ENCODE results near the gene TSFM.
A peak's percentile ranks its signal among the peaks of the same experiment; 100 is the strongest.

TSFM gene

GRCh38 chr12:57746025-57746424 is 36.6 kb upstream of the TSFM start:
- DNase-seq: no peak

GRCh38 chr12:57749061-57749460 is 33.5 kb upstream of the TSFM start:
- DNase-seq: no peak

GRCh38 chr12:57750561-57751431 is 31.8 kb upstream of the TSFM start:
- no peak for DNase-seq

DNA sequence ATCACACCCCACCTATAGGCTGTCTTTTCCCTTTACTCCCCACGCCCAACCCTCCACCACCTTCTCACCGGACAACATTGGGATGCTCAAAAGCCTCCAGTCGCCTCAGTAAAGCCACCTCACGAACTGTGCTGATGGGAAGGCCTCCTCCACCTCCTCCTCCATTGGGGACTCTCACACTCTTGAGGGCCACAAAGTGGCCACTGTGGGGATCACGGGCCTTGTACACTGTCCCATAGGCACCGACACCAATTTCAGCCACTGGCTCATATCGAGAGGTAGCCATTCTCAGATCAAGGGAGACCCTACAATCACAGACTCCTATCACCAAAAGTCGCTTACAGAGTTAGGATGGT is 31.2 kb upstream of the TSFM start:
- DNase-seq: no peak

GRCh38 chr12:57751788-57752667 is 30.6 kb upstream of the TSFM start, which contains the start of gene CDK4:
Gene CDK4, minus strand, starts transcription at chr12:57752310. Its CDS starts 593 bp downstream, at chr12:57751717.
- peak; percentile 99 for DNase-seq

- no peak for DNase-seq
These were observed 30.0 kb upstream of the TSFM start for GRCh38 chr12:57752668-57753000.

DNA sequence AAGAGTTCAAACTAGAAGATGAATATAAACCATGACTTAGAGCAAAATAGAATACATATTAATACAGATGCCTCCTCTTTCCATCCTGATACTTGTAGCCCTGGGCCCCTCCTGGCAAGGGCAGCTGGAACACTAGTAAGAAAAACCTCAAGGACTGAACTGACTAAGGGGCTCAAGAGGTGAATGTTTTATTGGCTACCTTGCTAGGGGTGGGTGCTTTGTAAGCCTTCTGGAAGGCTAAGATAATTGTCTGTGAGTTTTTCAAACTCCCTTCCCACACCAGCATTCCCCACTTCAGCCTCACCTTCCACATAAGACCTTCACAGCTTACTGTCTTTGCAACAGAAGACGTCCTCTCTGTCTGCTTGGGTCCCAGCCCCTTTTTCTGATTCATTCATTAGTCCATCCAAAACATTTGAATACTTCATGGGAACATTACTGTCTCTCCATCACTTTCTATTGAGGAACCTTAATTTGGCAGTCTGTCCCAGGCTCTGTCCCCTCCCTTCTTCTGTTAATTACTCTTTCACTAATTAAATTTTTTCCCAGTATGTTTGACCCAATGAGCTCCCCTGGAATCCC is 28.7 kb upstream of the TSFM start:
- no peak for DNase-seq

DNA sequence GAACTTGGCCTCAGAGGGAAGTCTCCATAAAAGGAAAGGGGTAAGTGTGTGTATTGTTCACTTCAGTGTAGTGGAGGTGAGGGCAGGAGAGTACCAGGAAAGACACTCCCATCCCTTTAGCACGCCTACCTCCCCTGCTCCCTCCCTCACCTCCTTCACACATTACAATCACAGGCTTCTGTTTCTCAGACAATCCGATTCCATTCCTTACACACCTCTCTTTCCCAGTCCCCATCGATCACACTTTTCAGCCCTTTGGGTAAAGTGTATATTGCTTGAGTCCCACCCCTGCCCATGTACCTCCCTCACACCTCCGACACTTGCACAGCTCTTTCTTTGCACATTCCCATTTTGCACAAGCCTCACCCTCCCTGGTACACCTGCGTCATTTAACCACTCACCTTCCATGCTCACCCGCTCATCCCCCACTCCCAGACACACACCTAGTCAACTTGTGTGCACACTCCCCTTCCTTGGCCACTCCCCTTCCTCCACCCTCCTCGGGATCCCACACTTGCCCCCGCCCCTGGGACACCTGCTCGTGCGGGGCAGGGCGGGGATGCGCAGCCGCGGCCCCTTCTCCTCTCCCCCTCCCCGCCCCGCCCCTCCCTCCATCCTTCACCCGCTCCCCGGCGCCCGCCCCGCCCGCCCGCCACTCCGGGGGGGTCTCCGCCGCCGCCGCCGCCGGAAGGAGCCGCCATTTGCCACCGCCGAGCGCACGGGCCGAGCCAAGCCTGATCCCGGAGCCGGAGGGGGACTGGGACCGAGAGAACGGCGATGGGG is 28.0 kb upstream of the TSFM start, which contains the start of gene MARCHF9:
TSS of gene MARCHF9 (plus strand) at position 693 of the 783 bp plus-strand sequence. CDS start 426 bp downstream, outside the sequence.
- peak; percentile 87 for DNase-seq

- DNase-seq: no peak
These were observed 27.5 kb upstream of the TSFM start for GRCh38 chr12:57755194-57755453.

DNA sequence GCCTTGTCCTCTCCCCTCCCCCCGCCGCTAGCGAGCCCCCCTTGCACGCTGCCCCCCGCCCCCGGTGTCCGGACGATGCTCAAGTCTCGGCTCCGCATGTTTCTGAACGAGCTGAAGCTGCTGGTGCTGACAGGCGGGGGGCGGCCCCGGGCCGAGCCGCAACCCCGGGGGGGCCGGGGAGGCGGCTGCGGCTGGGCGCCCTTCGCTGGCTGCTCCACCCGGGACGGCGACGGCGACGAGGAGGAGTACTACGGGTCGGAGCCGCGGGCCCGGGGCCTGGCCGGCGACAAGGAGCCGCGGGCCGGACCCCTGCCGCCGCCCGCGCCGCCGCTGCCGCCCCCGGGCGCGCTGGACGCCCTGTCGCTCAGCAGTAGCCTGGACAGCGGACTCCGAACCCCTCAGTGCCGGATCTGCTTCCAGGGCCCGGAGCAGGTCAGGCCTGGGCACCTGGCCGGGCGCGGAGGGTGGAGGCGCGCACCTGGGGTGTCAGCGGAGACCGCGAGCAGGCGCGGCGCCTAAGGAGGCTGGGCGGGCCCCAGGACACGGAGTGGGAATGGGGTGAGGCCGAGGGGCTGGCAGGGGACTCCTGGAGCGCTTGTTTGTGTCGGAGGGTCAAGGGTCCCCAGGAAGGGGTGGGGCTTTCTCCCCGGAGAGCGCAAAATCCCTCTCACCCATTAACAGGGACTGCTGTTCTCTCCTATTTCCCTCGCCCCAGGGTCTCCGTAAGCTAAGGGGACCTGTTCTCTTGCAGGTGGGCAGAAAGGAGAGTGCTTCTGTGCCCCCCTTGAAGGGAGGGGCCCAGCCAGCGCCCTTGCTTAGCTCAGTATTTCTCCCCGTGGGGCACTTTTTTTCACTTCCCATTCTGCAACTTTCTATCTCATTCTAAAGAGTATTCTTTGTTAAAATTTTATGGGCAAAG is 26.9 kb upstream of the TSFM start:
- DNase-seq: peak; percentile 45

DNA sequence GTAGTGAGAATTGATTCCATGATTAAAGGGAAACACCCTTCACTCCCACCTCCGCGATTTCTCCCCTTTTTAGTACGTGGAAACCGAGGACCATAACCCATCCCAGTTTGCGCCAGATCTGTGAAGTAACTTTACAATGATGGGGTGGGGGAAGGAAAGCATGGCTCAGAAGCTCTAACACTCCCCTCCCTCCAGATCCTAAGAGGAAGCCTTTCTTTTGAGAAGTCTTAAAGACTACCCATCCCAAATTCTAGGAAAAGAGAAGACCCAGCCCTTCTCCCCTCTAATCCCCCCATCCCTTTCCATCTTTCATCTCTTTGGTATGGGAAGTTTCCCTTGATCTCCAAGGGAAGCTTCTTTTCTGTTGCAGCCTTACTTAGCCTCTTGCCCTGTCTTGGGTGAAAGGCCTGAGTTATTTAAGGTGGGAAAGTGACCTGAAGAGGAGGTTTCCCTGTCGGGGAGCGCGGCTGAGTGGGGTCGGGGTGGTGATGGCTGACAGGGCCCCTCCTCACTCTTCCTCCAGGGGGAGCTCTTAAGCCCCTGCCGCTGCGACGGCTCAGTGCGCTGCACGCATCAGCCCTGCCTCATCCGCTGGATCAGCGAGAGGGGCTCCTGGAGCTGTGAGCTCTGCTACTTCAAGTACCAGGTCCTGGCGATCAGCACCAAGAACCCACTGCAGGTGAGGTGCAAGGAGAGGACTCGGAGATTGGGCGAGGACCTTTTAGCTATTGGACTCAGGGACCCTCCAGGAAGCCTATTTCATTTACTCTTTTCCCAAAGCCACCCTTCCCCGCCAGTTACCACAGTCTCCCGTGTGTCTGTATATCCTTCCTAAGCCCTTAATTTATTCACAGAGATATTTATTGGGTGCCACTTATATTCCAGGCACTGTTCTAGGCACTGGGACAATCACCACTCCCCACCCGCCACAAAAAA is 25.9 kb upstream of the TSFM start:
- DNase-seq: peak; percentile 68

DNA sequence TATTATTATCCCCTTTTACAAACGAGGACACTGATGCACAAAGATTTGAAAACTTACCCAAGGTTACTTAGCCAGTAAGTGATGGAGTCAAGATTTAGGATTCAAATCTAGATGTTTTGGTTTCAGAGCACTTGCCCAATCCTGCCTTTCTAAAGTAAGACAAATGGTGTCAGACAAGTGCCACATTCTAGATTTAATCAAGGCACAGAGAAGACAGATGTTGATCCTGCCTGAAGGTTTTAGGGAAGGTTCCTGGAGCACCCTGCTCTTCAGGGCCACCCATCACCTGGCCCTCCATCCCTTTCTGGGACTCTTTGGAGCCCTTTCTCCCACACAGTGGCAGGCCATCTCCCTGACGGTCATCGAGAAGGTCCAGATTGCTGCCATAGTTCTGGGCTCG is 24.8 kb upstream of the TSFM start:
- no peak for DNase-seq

DNA sequence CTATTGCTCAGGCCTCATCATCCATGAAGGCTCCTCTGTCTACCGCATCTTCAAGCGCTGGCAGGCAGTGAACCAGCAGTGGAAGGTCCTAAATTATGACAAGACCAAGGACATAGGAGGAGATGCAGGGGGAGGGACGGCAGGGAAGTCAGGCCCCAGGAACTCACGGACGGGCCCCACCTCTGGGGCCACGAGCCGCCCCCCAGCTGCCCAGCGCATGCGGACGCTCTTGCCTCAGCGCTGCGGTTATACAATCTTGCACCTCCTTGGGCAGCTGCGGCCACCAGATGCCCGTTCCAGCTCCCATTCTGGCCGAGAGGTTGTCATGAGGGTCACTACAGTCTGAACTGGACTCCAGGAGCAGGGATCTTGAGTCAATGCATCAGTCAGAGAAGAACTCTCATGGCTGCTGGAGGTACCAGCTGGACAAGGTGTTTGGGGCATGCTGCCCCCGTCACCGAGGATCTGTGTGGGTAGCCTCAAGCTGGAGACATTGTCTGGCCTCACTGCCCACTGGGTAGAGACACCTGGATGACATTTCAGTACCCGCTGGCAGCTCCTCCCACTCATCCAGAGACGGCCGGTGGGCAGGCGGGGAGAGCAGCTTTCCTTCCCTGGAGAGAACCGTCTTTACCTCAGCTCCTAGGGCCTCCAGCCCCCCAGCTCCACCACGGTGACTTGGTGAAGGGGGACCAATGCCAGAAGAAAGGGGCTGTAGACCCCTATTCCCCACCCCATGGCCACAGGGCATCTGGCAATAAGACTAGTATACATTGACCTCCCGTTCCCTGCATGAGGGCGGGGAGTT is 23.8 kb upstream of the TSFM start:
- DNase-seq: no peak

DNA sequence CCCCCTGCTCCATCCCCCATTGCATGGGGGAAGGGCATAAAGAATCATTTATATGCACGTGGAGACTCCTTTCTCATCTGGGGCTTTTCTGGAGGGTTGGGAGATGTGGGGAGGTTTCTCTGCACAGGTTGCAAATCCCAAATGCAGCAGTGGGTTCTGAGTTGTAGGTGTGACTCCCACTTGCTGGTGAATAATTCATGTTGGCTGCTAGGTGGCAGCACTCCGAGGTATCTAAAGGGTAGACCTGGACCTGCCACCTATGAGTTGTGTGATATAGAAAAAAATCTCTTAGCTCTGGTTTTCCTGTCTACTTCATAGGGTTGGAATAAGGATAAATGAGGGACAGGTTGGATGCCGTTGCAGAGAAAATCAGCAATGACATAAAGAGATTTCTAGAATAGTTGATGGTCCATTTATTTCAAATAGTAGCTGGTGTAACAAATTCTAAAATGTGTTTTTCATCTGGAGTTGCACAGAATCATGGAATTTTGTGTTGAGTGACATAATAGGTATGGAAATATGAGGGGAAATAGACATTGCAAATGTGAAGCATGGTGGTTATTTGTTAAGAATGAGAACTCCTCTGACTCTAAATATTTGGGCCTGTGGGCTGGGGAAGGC is 23.1 kb upstream of the TSFM start:
- peak; percentile 44 for DNase-seq

DNA sequence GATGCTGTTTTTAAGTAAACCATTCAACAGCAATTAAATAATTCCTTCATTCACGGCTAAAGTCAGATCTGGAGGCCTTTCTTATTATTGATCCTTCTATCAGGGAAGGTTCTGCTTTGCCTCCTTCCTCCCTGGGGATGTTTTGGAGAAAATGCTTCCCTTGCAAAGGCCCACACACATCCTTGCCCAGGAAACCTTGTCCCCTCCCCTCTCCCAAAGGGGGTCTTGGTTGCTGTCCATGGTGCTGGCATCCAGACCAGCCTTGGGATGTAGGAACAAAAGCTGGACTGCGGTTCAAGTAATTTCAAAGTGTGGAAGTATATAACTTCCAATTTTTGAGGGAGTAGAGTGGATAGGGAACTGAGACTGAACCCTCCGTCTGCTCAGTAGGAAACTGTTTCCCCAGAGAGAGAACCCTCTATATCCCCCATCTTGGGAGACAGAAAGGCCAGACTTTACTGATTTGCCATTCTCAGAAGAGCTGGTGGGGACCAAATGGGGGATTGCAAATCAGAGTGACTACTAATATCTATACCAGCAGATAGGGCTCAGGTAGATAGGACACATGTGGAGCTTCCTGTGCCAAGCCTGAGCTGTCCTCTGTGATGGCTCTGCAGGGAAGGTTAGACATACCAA is 22.1 kb upstream of the TSFM start:
- DNase-seq: no peak

DNA sequence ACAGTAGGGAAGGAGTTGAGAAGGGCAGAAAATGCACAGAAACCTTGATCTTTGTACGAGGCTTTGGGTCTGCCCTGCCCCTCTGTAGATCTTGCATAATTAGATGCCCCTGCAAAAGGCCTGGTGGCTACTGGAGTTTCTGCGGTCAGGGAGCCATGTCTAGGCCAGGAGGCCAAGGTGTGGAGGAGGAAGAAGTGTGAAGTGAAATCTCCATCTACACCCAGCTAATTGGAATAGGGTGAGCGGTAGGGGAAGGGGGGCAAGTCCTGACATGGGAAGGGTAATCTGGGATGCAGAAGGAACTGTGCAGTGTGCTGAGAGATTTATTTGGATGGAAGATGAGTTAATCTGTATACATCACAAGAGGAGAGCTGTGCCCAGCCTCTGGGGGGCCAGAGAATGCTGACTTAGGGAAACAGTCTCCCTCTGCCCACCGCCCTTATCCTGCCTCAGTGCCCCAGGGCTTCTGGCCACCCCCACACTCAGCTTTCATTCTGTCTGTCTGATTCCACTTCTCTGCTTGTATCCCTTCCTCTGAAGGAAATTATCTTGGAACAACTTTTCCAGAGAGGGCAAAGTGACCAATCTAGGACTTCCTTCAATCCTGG is 21.1 kb upstream of the TSFM start:
- DNase-seq: no peak

DNA sequence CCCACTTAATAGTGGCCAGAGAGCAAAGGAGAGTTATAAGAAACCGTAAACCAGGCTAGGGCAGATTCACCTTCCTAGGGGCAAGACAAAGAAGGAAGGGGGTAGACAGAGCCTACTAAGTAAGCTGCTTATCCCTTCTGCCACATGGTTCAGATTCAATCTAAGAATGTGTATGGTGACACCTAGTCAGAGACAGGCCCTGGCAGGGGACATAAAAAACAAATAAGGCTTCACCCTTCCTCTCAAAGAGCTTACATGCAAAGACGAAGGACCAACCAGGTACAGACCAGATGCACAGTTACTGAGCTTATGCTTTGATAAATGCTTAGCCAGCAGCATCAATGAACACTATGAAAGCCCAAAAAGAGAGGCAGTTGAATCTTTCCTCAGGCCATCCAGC is 20.1 kb upstream of the TSFM start:
- DNase-seq: no peak
